PFSK-1 (cell line): ENCODE results near the gene THRSP.

ENCODE experiments used
- FOXP2 ChIP-seq: optimal IDR thresholded peaks from 2 replicates; pipeline ENCODE3; 2011; ENCODE audit warnings: borderline replicate concordance, control low read depth, inconsistent platforms; ENCODE audit not compliant: insufficient read depth; ENCODE audit errors: extremely low read length, extremely low read depth
- POLR2AphosphoS5 ChIP-seq: IDR thresholded peaks from 2 replicates; pipeline ENCODE4 v1.6.1; 2012; ENCODE audit warnings: low read depth, mild to moderate bottlenecking, control low read depth, low read length, moderate library complexity
- REST ChIP-seq, 2 experiments: IDR thresholded peaks; 2 replicates each; pipeline versions ENCODE4 v1.6.1 to v1.8.0; 2011 to 2012; ENCODE audit warnings: low read depth in 2 of 2, low read length in 2 of 2, control low read depth in 1 of 2, inconsistent platforms in 1 of 2, mild to moderate bottlenecking in 1 of 2, moderate library complexity in 1 of 2; ENCODE audit not compliant: insufficient read depth in 1 of 2
- SIN3A ChIP-seq: IDR thresholded peaks from 2 replicates; pipeline ENCODE4 v1.6.1; 2012; ENCODE audit warnings: mild to moderate bottlenecking, low read length, moderate library complexity, borderline replicate concordance; ENCODE audit not compliant: insufficient read depth
- TAF1 ChIP-seq: IDR thresholded peaks from 2 replicates; pipeline ENCODE4 v1.6.1; 2012; ENCODE audit warnings: low read length, control low read depth, borderline replicate concordance; ENCODE audit not compliant: insufficient read depth

THRSP gene

DNA sequence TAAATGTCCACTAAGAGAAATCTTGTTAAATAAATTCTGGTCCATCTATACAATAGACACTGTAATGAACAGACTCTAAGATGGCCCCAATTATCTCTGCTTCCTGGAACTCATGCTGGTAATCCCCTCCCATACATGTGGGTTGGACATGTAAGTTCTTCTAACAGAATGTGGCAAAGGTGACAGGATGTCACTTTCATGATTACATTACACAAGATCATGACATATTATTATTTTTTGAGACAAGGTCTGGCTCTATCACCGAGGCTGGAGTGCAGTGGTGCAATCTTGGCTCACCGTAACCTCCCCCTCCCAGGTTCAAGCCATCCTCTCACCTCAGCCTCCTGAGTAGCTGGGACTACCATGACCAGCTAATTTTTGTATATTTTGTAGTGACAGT is 30.6 kb downstream of the THRSP start:
- TF ChIP-seq POLR2AphosphoS5 (no peak), TAF1 (no peak), REST (IDR thresholded peaks at IDR 0.05; ENCODE audit: insufficient read depth in 1 of 2, low read depth in 2 of 2, low read length in 2 of 2) (no peak), SIN3A (no peak), FOXP2 (no peak)

DNA sequence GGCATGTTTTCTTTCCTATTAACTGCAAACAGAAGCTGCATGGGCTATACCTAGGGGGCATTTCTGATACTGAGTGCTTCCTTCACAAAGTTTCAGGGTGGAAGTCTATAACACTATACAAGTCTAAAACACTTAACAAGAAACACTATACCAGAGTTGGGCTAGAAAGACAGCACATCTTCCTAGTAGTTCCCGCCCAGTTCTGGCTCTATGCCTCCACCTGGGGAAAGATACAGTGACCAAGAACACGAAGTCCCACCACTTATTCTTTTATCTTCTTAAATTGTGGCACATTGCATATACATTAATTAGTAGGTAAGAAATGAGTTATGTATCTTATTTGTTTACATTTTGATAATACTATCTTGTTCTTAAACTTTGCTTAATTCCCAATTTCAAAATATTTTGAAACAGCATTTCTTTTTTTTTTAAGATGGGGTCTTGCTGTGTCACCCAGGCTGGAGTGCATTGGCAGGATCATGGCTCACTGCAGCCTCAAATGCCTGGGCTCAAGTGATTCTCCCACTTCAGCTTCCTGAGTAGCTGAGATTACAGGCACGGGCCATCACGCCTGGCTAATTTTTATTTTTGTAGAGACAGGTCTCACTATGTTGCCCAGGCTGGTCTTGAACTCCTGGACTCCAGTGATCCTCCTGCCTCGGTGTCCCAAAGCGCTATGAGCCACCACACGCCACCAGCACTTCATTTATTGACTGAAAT is 34.2 kb downstream of the THRSP start:
- no peak for TF ChIP-seq TAF1
- no peak for TF ChIP-seq POLR2AphosphoS5
- TF ChIP-seq SIN3A = no peak
- TF ChIP-seq REST (IDR thresholded peaks at IDR 0.05; ENCODE audit: insufficient read depth in 1 of 2, low read depth in 2 of 2, low read length in 2 of 2) = no peak
- no peak for TF ChIP-seq FOXP2

DNA sequence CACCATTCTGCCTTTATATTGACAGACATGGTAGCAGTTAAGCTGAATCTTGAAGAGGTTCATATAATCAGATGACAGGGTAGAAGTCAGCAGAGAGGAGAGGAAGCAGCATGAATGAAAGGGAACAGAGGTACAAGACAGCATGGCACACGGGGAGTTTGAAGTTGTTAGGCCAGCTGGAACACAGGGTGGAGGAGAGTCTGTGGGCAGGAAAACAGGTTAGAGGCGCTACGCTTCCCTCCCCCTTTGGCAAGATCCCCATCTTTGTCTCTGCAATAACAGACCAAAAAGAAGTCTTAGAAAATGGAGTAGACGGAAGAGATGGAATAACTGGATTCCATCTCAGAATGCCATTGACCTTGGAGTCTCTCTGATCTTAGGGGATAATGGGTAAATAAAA is 36.0 kb downstream of the THRSP start:
- TF ChIP-seq POLR2AphosphoS5 (no peak), FOXP2 (no peak), REST (IDR thresholded peaks at IDR 0.05; ENCODE audit: insufficient read depth in 1 of 2, low read depth in 2 of 2, low read length in 2 of 2) (no peak), SIN3A (no peak), TAF1 (no peak)

GRCh38 chr11:78100261-78100660 is 36.6 kb downstream of the THRSP start:
- TF ChIP-seq POLR2AphosphoS5 = no peak
- no peak for TF ChIP-seq TAF1
- no peak for TF ChIP-seq SIN3A
- no peak for TF ChIP-seq REST (IDR thresholded peaks at IDR 0.05; ENCODE audit: insufficient read depth in 1 of 2, low read depth in 2 of 2, low read length in 2 of 2)
- TF ChIP-seq FOXP2 = no peak
